SHP77 (cell line): Measurements from ENCODE around the gene FNDC11.

Experiments used
- DNase-seq, 2 experiments: peaks; one replicate each; lab custom pipeline; 2025; lab: John Stamatoyannopoulos, UW

FNDC11 gene

DNA sequence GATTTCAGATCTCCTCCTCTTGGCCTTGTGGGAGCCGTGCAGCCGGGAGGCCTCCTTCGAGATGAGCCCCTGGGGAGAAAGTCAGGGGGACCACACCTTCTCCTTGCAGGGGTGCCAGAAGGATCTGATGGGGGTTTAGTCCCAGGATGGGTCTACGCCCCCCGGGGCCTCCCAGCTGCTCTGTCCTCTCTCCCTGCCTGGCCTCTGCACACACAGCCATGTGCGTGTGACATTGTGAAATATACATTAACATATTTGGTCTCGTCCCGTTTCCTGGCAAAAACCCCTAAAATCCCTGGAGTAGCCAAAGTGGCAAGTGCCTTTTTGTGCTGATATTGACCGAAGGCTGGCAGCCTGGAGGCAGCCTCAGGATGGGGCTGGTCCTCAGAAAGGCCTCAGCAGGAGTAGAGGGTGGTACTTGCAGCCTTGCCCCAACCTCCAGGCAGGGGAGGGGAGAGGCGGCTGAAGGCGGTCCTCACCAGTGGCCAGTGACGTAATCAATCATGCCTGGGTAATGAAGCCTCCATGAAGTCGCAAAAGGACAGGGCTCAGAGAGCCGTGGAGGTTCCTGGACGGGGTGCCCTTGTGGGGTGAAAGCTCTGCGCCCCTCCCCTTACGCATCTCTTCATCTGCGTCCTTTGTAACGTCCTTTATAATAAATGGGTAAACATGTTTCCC lies 25.2 kb downstream of the FNDC11 start:
- peak in 1 of 2 experiments; percentile 21 for DNase-seq

- peak; percentile 76 to 87 for DNase-seq
Measured at GRCh38 chr20:63580796-63581461, 27.0 kb downstream of the FNDC11 start.

GRCh38 chr20:63582382-63583063 lies 28.6 kb downstream of the FNDC11 start:
- DNase-seq = no peak

DNA sequence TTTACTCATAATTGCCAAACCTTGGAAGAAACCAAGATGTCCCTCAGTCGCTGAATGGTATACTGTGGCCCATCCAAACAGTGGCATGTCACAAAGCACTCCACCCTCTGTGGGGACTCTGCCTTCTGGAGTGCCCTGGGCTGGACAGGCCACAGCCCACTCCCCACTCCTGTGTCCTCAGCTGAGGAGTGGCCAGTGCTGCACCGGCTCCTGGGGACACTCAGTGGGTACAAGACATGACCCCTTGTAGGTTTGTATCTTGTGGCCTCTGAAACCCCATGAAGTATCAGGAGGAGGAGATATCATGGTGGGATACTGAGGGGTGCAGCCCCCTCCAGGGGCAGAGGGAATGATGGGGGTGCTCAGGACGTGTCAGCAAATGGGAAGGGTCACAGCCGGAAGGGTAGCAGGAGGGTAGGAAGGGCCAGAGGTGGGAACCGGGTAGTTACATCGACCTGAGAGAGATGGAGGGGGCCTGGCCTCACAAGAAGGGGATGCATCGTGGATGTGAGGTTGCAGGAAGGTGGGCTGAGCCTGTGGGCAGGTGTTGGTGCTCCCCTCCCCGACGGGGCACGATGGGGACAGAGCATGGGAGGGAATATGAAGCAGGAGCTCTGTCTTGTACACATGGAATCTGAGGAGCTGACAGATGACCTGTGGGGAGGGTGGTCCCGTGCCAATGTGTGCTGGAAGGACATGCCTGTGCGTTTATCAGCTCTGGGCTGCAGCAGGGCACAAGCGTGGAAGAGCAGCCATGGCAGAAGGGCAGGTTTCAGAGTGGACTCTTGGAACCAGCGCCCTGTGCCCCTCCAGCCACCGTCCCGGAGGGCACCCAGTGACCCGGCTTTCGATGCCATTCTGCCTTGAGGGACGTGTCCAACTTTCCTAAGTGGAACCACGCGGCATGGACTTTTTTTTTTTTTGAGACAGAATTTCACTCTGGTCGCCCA lies 31.9 kb downstream of the FNDC11 start:
- DNase-seq = no peak

DNA sequence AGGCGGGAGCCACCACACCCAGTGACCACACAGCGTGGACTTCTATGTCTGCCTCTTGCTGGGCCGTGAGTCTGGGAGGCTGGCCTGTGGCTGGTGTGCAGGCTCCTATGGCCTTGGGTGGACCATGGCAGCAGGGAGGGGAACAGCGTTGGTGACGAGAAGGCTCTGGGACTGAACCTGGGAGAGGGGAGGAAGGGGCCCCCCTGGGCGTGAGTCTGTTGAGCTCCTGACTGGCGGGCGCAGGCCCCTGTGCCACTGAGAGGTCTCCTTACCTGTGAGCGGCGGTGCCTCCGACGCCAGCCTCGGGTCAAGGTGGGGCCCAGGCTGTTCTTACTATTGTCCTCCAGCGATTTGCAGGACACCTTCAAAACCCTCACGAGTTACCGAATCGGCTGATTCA lies 32.8 kb downstream of the FNDC11 start:
- no peak for DNase-seq

DNA sequence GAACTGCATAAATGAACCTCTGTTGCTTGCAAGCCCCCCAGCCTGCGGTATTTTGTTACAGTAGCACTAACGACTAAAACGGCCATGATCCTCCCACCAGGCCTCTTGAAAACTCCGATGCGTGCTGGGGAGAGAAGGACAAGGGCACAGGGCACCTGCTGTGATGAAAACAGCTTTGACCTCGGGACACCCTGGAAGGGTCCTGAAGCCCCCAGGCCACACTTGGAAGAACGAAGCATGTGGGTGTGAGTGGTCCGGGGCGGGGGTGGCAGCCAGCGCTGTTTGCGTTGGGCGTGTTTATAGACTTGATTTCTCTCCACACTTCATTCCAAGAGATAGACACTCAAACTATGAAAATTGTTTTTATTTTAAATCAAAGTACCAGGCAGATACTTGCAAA lies 33.3 kb downstream of the FNDC11 start:
- no peak for DNase-seq

- DNase-seq = no peak
Measured at GRCh38 chr20:63587776-63588591, 34.0 kb downstream of the FNDC11 start.

GRCh38 chr20:63588641-63589041 lies 34.7 kb downstream of the FNDC11 start:
- no peak for DNase-seq

DNA sequence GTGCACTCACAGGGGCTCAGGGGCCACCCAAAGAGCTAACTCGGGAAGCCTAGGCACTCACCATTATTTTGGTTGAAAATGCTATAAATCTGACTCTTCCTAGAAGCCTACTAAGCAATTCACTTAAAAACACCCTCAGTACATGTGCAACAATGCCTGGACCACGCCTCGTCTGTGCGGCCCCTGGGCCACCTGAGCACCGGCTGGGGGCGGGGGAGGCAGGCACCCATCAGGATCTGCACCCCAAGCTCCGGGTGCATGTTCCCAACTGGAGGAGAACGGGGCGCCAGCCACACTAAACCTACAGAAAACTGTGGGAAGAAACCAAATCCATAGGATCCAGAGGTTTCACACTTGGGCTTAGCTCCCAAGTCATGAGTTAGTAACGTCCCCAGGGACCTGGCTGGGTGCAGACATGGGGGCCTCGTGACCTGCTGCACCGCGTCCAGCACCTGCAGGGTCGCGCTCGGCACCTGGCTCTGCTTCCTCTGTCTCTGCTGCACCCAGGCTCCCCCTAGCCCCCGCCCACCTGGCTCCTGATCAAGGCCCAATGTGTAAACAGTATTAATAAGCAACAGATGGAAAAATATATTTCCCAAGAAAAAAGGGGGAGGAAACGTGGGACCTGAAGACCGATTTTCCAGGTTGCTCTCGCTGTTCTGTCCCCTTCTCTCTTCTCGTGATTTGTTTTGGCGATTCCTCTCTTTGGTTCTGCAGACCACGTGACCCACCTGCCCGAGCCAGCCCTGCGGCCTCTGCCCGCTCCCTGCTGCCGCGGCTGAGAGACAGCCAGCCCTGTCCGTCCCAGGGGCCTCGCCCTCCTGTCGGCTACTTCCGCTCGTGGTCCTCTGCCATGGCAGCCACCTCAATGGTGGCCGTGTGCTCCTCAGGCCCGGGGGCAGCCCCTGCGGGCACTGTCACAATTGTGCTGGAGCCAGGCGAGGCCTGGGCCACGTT lies 35.6 kb downstream of the FNDC11 start:
- no peak for DNase-seq

DNA sequence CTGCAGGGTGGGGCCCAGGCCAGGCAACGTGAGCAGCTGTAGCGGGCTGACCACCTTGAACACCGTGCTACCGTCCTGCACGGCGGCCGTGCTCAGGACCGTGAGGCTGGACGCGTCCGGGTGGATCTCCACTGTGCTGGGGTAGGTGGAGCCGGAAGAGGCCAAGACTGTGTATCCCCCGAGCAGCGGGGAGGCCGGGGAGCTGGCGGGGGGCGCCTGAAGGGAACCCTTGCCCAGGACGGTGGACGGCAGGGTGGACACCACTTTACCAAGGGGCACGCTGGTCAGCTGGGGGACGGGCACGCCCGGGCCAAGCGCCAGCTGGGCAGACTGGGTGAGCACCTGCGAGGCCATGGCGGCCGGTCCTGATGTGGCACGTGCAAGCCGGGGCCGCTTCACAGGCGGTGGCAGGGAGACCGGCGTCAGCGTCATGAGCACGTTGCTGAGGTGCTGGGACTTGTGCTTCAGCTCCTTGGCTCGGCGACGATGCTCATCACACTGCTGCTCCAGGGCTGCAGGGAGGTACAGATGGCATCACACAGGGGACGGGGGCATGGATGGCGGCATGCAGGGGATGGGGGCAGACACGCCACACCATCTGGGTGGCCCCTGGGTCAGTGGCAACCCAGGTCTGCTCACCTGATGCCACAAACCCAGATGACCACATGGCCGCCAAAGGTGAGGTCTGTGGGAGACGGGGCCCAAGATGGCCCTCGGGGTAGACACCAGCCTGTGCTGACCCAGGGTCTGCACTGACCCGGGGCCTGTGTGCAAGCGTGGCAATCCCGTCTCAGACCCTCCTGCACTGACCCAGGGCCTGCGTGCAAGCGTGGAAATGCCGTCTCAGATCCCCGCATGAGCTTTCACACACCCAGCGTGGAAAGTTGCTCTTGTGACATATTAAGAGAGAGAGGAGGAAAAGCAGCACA lies 36.5 kb downstream of the FNDC11 start:
- DNase-seq = no peak

DNA sequence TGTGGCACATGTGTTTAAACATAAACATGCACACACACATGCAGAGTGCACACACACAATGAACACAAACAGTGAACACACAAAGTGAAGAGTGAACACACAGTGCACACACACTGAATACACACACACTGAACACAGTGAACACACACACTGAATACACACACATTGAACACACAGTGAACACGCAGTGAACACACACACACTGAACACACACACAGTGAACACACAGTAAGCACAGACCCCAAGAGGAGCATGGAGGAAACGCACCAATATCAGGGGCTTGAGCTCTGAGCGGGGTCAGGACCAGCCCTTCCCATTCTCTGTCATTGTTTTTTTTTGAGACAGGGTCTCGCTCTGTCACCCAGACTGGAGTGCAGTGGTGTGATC lies 37.2 kb downstream of the FNDC11 start:
- DNase-seq = no peak

GRCh38 chr20:63591786-63592355 lies 37.9 kb downstream of the FNDC11 start:
- DNase-seq = no peak

DNA sequence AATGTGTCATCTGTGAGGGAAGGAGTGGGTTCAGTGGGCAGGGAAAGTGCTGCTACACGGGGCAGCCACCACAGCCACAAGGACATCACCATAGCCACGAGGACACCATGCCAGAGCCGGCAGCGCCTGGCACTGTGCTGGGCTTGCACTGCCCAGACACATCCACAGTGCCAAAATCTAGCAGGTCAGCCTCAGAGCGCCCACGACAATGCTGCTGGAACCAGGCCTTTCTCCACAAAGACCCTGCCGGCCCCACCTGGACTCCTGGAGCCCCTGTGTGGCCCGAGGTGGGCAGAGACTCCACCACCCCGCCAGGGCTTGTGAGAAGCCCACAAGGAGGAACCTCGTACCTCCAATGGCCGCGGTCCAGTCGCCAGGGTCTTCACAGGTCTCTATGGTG lies 38.7 kb downstream of the FNDC11 start:
- DNase-seq = no peak

DNA sequence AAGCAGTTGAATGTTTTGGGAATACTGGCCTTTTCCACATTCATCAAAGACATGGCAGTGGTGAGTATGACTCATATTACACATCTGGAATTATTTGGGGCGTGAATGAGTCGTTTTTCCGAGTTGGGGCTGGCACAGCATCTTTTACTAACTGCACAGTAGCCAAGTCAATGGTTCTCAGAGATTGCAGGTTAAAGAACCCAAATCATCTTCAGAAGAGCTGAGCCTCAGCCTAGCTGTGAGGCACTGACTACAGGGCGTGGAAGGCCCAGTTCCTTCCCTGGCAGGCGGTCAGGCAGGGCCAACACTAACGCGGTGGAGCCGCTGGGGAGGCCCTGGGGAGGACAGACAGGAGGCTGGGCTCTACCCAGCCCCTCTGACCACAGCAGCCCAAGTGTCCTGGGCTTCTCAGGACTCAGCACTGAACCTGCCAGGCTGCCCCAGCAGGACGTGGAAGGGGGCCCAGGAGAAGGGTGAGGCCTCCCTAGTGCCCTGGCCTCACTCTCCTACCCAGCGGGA lies 40.1 kb downstream of the FNDC11 start:
- DNase-seq = no peak

DNA sequence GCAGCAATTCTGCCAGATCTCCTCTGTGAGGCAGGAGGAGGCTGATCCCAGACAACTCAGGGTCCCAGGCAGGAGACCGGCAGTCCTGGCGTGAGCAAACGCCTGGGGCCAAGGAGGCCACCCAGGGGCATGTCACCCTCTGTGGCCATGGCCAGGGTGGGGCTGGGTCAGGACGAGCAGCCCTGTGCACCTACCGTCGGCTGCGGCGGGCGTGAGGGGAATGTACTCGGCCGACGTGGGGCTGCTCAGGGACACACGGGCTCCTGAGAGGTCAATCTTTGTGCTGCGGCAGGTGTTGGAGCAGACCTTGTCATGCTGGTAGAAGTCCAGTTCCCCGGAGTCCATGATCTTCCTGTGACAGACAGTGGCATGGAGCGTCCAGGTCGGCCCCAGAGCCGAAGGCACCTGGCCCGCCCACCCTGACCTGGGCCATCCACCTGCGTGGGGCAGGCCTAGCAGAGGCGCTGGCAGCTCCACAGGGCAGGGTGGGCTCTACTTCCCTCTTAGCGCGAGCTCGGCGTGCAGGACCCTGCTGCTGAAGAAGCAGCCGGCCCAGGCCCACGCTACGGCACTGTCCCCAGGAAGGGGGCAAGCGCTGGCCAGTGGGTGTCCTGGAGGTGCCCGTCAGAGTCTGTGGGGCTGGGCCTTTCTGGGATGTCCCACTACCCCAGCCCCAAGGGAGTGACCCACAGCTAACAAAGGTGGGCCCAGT lies 41.6 kb downstream of the FNDC11 start:
- DNase-seq = no peak

DNA sequence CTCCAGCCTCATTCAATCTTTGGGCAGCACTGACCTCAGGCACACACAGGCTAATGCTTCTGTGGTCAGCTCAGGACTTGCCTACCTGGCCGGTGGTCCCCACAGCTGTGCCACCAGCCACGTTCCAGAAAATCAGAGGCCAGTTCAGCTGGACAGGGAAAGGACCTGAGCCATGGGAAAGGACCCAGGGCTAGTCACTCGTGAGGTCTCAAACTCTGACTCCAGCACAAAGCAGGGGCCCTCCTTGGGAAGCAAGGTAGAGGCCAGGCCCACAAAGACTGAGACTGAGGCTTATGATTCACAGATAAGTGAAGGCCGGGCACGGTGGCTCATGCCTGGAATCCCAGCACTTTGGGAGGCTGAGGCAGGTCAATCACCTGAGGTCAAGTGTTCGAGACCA lies 42.5 kb downstream of the FNDC11 start:
- DNase-seq = no peak

- no peak for DNase-seq
Measured at GRCh38 chr20:63597651-63598478, 43.9 kb downstream of the FNDC11 start.
